ENCODE data around the gene TIMP2. TPM values are rescaled to one million over a fixed set of nuclear protein-coding genes. Genes with fewer than 3 reads are reported as not detected.
A peak's percentile ranks its signal among the peaks of the same experiment; 100 is the strongest.

TIMP2 gene
- total and polyA plus RNA-seq, 2 experiments from 2014 or later = 20.9 to 63.3 TPM

- no peak for TF ChIP-seq CTCF (IDR thresholded peaks at IDR 0.05; ENCODE audit: poor library complexity)
- Histone ChIP-seq H3K4me2 (no peak overlapping the region), H2AFZ (no peak overlapping the region), H3K36me3 (replicated peaks; ENCODE audit: insufficient read depth, low read depth) (no peaks in the 10 kb centered on the region), H3K27me3 (no peaks in the 10 kb centered on the region), H3K4me1 (ENCODE audit: insufficient read depth) (peaks cover 33% of the 10 kb centered on the region), H3K27ac (no peak overlapping the region), H4K20me1 (ENCODE audit: insufficient read depth, poor library complexity, severe bottlenecking) (no peaks in the 10 kb centered on the region), H3K9me3 (ENCODE audit: low read depth) (no peaks in the 10 kb centered on the region), H3K79me2 (no peaks in the 10 kb centered on the region), H3K4me3 (no peak overlapping the region), H3K9me2 (replicated peaks; ENCODE audit: insufficient read depth) (no peaks in the 10 kb centered on the region)
- WGBS (ENCODE audit: low lambda C conversion rate, missing lambda C conversion rate) = 78% methylated on average over 11 of the region's 11 CpGs
- DNase-seq (ENCODE audit: low spot score) = no peak
These were observed 12.4 kb upstream of the TIMP2 start for GRCh38 chr17:78937561-78937960.

- peak; percentile 86 for DNase-seq (ENCODE audit: low spot score)
- TF ChIP-seq EZH2 (IDR thresholded peaks at IDR 0.05; ENCODE audit: borderline replicate concordance) = no peak
- Histone ChIP-seq H3K4me3 (no peak overlapping the region), H3K27me3 (no peaks in the 10 kb centered on the region), H2AFZ (no peak overlapping the region), H4K20me1 (ENCODE audit: insufficient read depth, poor library complexity, severe bottlenecking) (no peaks in the 10 kb centered on the region), H3K9me2 (replicated peaks; ENCODE audit: insufficient read depth) (no peaks in the 10 kb centered on the region), H3K4me2 (peak overlapping the region; percentile 59), H3K27ac (peak overlapping the region; percentile 96), H3K4me1 (ENCODE audit: insufficient read depth) (peaks cover 33% of the 10 kb centered on the region), H3K79me2 (no peaks in the 10 kb centered on the region), H3K36me3 (replicated peaks; ENCODE audit: insufficient read depth, low read depth) (no peaks in the 10 kb centered on the region), H3K9me3 (ENCODE audit: low read depth) (no peaks in the 10 kb centered on the region)
- WGBS (ENCODE audit: low lambda C conversion rate, missing lambda C conversion rate) = 51% methylated on average over 31 of the region's 33 CpGs
These were observed 10.5 kb upstream of the TIMP2 start for GRCh38 chr17:78935419-78936323.

- no peaks in the 10 kb centered on the region for H3K27me3 ChIP-seq
- no peaks in the 10 kb centered on the region for H3K9me2 ChIP-seq (replicated peaks; ENCODE audit: insufficient read depth)
- H3K4me2 ChIP-seq = peak overlapping the region; percentile 60
- no peaks in the 10 kb centered on the region for H3K9me3 ChIP-seq (ENCODE audit: low read depth)
- DNase-seq (ENCODE audit: low spot score) = no peak
- no peaks in the 10 kb centered on the region for H4K20me1 ChIP-seq (ENCODE audit: insufficient read depth, poor library complexity, severe bottlenecking)
- WGBS (ENCODE audit: low lambda C conversion rate, missing lambda C conversion rate) = 82% methylated on average over 18 of the region's 19 CpGs
- H3K4me3 ChIP-seq = no peak overlapping the region
- H3K36me3 ChIP-seq (replicated peaks; ENCODE audit: insufficient read depth, low read depth) = no peaks in the 10 kb centered on the region
- TF ChIP-seq CTCF (IDR thresholded peaks at IDR 0.05; ENCODE audit: poor library complexity) (no peak), EZH2 (IDR thresholded peaks at IDR 0.05; ENCODE audit: borderline replicate concordance) (no peak), EZH2phosphoT487 (IDR thresholded peaks at IDR 0.05; ENCODE audit: low read depth, severe bottlenecking, unreplicated experiment) (no peak)
- peak overlapping the region; percentile 96 for H3K27ac ChIP-seq
- peaks cover 32% of the 10 kb centered on the region for H3K4me1 ChIP-seq (ENCODE audit: insufficient read depth)
- no peak overlapping the region for H2AFZ ChIP-seq
- H3K79me2 ChIP-seq = no peaks in the 10 kb centered on the region
These were observed 9.7 kb upstream of the TIMP2 start for GRCh38 chr17:78934681-78935418.
